Mononuclear cell (primary cell): ENCODE measurements around the gene FLT1. TPM values are rescaled to one million over a fixed set of nuclear protein-coding genes. Genes with fewer than 3 reads are reported as not detected.

Experiments
- H3K27me3 ChIP-seq: 2 replicates; pipeline ENCODE4 v1.6.0; 2011; ENCODE audit warnings: low read length, control low read depth; ENCODE audit not compliant: insufficient read depth
- H3K4me1 ChIP-seq: 2 replicates; pipeline ENCODE4 v1.5.1; 2011; ENCODE audit warnings: mild to moderate bottlenecking, low read length, control low read depth; ENCODE audit not compliant: insufficient read depth
- H3K4me3 ChIP-seq: 2 replicates; pipeline ENCODE4 v1.5.1; 2011; ENCODE audit warnings: mild to moderate bottlenecking, low read length, moderate library complexity
- H3K9me3 ChIP-seq: 2 replicates; pipeline ENCODE4 v1.5.1; 2011; ENCODE audit warnings: low read depth, mild to moderate bottlenecking, control low read depth, low read length
- total RNA-seq: library from RNA; depleted of rRNA; stranded (reverse); fragments of >200 nt; gene quantifications from one replicate; pipeline ENCODE4 v1.2.3, GENCODE V29; 2012

The FLT1 gene
- total RNA-seq, 1 donor, result 1.8 TPM

DNA sequence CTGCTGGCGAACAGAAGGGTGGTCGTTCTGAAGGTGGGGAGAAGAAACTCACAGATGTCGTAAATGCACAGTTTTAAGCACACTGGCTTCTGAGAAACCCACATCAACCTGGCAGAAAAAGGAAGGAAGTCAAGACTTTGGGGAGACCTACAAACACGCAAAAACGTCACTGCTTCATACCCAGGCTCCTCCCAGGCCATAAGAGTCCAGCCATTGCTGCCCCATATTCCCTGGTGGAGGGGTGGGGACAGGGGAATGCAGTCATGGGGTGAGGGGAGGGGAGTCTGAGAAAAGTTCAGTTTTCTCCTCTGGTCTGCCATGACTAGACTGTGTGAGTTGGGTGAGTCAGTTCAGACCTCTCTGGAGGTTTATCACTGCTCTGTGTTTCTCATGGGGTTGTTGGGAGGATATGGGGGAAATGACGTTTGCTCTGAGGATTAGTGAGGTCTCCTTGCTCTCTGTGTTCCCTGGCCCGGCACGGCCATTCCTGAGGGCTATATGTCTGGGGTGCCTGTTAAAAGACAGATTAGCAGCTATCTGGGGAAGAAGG lies 139.0 kb downstream of the FLT1 start:
- Histone ChIP-seq H3K27me3 (peaks cover 10% of the 10 kb centered on the region), H3K4me3 (no peak overlapping the region), H3K4me1 (peaks cover 21% of the 10 kb centered on the region), H3K9me3 (no peaks in the 10 kb centered on the region)

DNA sequence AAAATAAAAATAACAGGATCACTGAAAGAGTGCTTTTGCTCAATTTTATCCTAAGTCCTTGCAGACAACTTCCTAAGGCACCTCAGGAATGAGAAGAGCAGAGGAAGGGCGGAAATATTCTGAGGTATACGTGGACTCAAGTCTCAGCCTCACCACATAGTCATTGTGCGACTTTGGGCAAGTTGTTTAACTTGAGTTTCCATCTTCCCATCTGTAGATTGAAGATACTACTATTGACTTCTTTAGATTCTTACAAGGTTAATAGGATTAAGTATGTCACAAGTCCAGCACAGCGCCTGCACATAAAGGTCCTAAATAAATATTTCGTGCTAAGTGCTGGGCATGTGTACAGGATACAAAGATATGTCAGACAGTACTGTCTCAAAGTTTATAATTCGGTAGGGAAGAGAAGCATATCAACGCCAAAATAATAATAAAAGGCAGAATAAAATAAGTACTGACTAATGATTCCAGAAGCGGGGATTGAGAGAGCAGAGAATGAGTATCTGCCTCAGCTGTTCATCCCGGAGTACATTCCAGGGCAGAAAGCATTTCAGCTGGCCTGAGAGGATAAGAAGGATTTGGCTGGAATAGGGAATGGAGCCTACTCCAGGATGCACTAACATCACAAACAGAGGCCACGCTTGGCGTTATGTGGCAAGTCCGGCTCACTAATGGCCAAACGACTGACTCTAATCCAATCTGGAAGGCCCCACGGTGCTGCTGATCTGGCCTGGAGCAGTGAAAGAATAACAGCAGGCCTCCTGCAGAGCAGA lies 139.7 kb downstream of the FLT1 start:
- peaks cover 11% of the 10 kb centered on the region for H3K27me3 ChIP-seq
- no peak overlapping the region for H3K4me3 ChIP-seq
- H3K4me1 ChIP-seq, result peaks cover 21% of the 10 kb centered on the region
- H3K9me3 ChIP-seq, result no peaks in the 10 kb centered on the region

DNA sequence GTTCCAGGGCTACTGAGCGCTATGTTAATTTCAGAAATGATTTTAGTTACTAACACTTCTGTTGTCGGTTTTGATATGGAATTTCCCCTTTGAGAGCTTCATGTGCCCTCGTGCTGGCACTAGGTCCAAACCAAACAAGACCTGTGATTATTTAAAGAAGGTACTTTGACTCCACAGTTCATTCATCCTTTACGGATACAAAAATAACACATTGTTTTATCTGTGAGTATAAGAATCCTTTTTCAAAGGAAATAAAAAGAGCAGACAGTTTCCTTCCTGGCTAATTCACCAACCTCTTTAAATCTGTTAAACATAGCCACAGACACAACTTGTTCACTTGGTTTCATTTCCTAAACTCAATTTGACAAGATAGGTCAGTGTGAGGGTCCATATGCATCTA lies 141.2 kb downstream of the FLT1 start:
- peaks cover 22% of the 10 kb centered on the region for H3K27me3 ChIP-seq
- no peak overlapping the region for H3K4me3 ChIP-seq
- H3K4me1 ChIP-seq, result peaks cover 21% of the 10 kb centered on the region
- no peaks in the 10 kb centered on the region for H3K9me3 ChIP-seq

DNA sequence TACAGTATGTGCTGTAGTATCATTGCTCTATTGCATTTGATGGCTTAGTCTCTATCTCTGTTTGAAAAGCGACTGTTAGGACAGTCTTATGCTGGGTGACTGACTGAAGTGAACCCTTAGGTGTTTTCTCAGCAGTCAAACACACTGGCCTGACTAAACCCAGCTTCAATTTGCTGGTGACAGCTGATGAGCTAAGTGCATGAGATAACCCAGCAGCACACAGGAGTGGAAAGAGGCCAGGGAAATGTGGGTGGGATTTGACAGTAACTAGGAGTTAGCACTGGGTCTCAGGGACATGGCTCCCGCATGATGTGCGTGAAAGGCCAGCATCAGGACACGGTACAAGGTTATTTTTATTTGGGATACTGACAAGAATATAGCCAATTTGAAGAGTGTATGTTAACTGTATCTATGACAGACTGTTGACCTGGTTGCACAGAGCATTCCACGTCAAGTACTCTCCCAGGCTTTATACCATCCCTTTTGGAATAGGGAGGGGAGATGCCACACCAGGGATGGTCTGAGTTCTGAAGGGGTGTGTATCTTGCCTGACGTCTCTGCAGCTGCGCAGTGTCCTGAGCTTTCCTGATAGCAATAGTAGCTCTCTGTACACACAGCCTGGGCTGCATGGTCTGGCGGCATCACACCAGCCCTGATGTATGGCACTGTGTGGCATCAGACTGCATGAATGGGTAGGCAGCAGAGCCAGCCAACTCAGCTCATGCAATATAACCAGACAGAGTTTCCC lies 144.8 kb downstream of the FLT1 start:
- Histone ChIP-seq H3K9me3 (no peaks in the 10 kb centered on the region), H3K4me3 (no peak overlapping the region), H3K27me3 (peaks cover 41% of the 10 kb centered on the region), H3K4me1 (peaks cover 4% of the 10 kb centered on the region)

DNA sequence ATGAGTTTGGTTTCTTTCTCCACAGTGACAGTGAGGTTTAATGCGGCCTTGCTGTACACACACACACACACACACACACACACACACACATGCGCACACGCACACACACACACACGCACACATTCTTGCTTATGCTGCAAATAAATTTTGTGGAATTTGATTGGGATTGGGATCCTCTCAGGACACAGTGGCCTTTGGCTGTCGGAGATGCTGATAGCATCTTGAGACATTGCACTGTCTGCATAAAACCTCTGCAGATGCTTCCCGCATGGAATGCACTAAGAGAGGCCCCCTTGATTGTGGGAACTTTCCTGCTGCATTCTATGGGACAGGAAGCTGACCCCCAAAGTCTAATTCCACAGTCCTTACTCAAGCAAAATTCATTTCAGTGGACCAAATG lies 145.6 kb downstream of the FLT1 start:
- H3K27me3 ChIP-seq, result peaks cover 46% of the 10 kb centered on the region
- H3K9me3 ChIP-seq, result no peaks in the 10 kb centered on the region
- H3K4me3 ChIP-seq, result no peak overlapping the region

DNA sequence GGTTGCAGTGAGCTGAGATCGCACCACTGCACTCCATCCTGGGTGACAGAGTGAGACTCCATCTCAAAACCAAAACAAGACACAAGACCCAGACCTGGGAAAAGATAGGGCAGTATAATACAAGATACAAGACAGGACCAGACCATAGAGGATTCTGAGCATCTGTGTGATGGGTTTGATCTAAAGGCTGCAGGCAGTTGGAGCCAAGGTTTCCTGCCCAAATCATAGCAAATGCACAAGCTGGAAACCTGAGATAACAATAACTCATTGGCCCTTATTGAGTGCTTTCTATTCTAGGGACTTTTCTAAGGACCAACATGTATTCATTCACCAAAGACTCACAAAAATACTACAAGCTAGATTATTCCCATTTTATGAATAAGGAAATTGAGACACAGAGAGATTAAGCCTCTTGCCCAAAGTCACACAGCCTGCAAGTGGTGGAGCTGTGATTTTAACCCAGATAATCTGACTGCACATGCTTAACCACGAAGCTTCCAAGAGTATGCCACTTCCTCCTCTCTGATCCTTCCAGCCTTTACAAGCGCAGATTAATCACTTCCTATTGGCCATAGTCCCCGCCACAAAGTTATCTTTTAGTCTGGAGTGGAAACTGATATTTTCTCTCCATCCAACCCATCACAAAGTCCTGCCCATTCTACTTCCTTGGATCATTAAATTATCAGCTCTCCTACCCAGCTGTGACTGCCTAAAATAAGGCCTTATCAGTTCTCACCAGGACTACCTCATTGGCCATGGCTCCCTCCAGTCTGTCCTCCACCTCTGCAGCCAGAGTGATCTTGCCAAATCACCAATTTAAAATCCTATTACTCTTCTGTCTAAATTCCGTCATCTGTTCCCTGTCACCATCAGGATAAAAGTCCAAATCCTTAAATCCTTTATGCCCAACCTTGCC lies 147.2 kb downstream of the FLT1 start:
- Histone ChIP-seq H3K9me3 (no peaks in the 10 kb centered on the region), H3K4me3 (no peak overlapping the region), H3K27me3 (peaks cover 46% of the 10 kb centered on the region)

More for the DNA sequence above, 145.6 kb downstream of the FLT1 start:
- peaks cover 4% of the 10 kb centered on the region for H3K4me1 ChIP-seq

DNA sequence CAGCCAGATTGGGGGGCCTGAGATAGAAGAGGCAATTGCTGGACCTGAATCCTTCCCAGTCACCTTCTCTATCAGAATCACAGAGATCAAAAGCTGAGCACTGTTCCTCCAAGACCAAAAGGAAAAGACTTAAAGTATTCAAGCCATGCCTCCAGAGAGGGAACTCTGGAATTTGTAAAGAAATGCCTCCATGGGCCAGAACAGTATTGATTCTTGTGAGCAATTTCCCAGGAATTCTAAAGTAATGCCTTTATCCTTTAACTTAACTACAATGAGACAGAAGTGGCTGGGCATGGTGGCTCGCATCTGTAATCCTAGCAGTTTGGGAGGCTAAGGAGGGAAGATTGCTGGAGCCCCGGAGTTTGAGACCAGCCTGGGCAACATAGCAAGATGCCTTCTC lies 148.8 kb downstream of the FLT1 start:
- Histone ChIP-seq H3K27me3 (peaks cover 41% of the 10 kb centered on the region), H3K4me3 (no peak overlapping the region), H3K4me1 (peaks cover 4% of the 10 kb centered on the region), H3K9me3 (no peaks in the 10 kb centered on the region)

More for the DNA sequence above, 147.2 kb downstream of the FLT1 start:
- H3K4me1 ChIP-seq, result peaks cover 4% of the 10 kb centered on the region

DNA sequence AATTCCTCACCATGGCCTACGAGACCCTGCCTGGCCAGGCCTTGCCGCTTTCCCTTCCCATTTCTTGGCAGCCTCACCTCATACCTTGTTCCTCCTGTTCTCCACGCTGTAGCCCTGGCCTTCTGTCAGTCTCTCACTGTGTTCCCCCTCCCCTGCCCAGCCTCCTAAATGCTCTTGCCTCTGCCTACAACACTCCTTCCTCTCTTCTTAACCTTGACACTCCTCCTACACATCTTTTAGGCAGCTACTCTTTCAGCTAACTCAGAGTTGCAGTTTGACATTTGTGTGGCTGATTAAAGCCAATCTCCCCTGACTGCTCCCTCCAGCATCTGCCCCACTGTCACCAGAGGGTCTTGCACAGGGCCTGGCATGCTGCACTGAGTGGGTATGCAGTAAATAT lies 150.8 kb downstream of the FLT1 start:
- Histone ChIP-seq H3K4me3 (no peak overlapping the region), H3K4me1 (peaks cover 4% of the 10 kb centered on the region), H3K27me3 (peaks cover 36% of the 10 kb centered on the region), H3K9me3 (no peaks in the 10 kb centered on the region)

DNA sequence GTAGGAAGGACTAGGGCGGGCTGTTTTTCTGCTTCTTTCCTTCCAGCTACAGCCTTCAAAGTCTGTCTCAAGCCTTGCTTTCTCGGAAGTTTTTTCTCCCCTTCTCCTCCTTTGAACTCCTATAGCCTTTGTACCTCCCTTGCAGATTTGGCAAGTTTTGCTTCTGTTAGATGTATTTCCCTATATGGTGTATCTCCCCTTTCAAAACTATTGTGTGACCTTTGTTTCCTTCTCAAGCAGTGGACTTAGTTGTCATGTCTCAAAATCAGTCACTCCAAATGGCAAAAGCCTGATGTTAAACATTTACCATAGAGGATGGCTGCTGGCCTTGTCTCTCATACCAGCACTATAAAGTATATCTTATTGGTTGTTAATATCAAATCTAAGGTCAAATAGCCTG lies 152.7 kb downstream of the FLT1 start:
- Histone ChIP-seq H3K9me3 (no peaks in the 10 kb centered on the region), H3K4me3 (no peak overlapping the region), H3K4me1 (no peaks in the 10 kb centered on the region), H3K27me3 (peaks cover 44% of the 10 kb centered on the region)

DNA sequence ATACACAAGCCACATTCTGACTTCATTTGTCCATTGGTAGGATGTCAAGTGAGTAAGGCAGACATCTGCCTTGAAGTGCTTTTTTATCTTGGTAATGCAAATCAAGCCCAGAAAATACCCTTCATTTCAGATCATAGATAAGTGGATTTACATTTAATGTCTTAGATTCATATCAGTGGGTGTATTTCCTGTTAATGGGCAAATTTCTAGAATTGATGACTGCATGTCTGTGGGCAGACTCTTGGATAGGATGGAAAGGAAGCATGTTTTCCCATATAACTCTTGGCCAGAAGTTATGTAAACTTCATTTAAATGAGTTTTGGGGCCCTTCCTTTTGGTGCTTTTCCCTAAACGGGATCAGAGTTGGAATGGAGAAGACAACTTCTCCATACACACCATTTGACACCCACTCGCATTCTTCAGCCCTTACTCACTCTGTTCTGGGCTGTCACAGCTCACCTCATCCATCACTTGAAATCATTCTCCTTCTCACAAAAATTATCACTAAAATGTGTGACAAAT lies 154.6 kb downstream of the FLT1 start:
- Histone ChIP-seq H3K4me1 (no peaks in the 10 kb centered on the region), H3K27me3 (peaks cover 36% of the 10 kb centered on the region), H3K9me3 (no peaks in the 10 kb centered on the region), H3K4me3 (no peak overlapping the region)

DNA sequence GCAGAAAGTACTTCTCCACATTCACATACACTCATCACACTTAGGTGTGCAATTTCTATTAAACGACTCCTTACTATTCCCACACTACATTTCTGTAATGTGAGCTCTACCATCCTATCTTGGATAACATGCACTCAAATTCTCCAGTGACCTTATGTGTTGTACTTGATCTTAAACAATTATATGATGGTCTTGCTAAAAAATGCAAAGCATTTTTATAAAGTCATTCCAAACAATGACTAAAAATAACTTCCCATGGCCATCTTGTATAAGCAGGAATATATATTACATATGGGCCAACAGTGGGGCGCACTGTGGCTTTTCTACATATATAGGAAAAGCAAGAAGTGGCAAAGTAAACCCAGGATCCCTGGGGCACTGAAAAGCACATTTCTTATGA lies 155.5 kb downstream of the FLT1 start:
- Histone ChIP-seq H3K4me3 (no peak overlapping the region), H3K9me3 (no peaks in the 10 kb centered on the region), H3K4me1 (no peaks in the 10 kb centered on the region), H3K27me3 (peaks cover 36% of the 10 kb centered on the region)

DNA sequence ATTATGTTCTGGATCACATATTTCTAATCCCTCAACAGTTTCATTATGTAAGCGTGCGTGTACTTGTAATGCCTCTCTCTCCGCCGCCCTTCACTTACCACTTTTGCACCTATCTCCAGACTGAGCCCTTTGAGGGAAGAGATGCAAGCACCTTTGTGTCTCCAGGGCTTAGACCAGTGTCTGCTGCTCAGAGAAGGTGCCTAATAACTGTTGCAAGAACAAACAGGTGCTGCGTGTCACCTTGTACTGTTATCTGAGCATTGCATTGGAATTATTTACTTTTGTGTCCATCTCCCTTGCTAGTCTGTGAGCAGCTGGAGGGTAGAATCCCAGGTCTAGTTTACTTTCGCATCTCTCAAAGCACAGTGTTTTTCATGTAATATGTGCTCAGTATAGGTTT lies 156.2 kb downstream of the FLT1 start:
- no peaks in the 10 kb centered on the region for H3K4me1 ChIP-seq
- H3K9me3 ChIP-seq, result no peaks in the 10 kb centered on the region
- H3K4me3 ChIP-seq, result no peak overlapping the region
- peaks cover 41% of the 10 kb centered on the region for H3K27me3 ChIP-seq

DNA sequence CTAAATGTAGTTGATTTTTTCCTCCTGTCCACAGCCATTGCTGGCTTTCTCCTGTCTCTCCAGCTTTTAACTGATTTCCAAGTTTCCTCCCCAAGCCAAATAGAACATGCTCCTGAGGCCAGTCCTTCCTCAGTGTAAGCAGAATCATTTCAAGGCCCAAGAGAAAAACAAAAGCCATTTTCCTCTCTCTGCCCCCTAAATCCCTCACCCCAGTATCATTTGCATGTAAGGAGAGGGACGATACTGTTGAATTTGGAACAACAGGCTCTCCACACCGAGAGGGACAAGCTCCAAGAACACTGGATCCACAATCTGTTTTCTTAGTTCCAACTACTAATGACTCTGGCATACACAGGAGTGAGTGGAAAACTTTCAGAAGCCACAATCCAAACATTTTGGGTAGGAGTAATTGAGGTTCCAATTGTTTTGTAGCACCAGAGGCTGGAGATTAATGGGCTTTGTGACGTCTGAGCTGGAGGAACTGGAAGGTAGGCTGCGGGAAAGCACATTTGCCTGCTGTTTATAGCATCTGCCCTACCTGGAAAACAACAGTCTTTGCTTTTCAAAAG lies 156.8 kb downstream of the FLT1 start:
- Histone ChIP-seq H3K4me1 (no peaks in the 10 kb centered on the region), H3K9me3 (no peaks in the 10 kb centered on the region), H3K4me3 (no peak overlapping the region), H3K27me3 (peaks cover 41% of the 10 kb centered on the region)
